ENCODE data around the gene FLT3LG. TPM values are rescaled to one million over a fixed set of nuclear protein-coding genes. Genes with fewer than 3 reads are reported as not detected.
A peak's percentile ranks its signal among the peaks of the same experiment; 100 is the strongest.

The FLT3LG gene
- total RNA-seq, 4 donors from 2014 or later = 3.1 to 21.0 (median 7.6) TPM

DNA sequence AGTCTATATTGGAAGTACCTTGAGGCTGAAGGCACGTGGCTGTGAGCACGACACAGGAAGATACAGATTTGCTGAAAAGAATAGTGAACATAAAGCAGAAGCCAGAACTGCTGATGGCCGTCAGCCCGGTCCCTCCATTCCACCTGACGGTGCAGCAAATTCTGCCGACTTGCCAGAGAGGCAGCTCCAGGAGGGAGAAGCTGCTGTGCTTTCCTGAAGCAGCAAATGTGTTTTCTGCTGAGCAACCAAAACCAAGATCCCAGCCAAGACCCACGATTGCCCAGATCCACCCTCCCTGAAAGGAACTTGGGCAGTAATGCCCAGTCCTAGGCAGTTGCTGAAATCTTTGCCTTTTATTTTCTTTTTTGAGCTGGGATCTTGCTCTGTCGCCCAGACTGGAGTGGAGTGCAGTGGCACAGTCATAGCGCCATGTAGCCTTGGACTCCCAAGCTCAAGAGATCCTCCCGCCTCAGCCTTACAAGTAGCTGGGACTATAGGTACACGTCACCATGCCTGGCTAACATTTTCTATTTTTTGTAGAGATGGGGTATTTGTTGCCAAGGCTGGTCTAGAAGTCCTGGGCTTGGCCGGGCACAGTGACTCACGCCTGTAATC lies 46.8 kb downstream of the FLT3LG start:
- ATAC-seq = peak; percentile 73
- WGBS, 2 donors (ENCODE audit: low coverage in 1 of 2) = 52 to 87% methylated on average over 4 to 11 of the region's 13 CpGs
- TF ChIP-seq POLR2AphosphoS5 (IDR thresholded peaks at IDR 0.05) (peak; percentile 14), CTCF (IDR thresholded peaks at IDR 0.05) (no peak), POLR2A (IDR thresholded peaks at IDR 0.05) (no peak), EP300 (IDR thresholded peaks at IDR 0.05) (no peak)
- Histone ChIP-seq H3K4me3 (no peak overlapping the region), H3K27me3 (no peaks in the 10 kb centered on the region), H3K27ac (peak overlapping the region in 3 of 4 donors; percentile 4 to 45 (median 24)), H3K9me3 (no peaks in the 10 kb centered on the region), H3K36me3 (peaks cover 0 to 65% of the 10 kb centered on the region in 2 donors), H3K4me1 (peaks cover 0 to 11% (median 0%) of the 10 kb centered on the region in 3 donors)

GRCh38 chr19:49524812-49525455 lies 50.9 kb downstream of the FLT3LG start:
- H3K27ac ChIP-seq = no peak overlapping the region
- no peak overlapping the region for H3K4me3 ChIP-seq
- H3K4me1 ChIP-seq = peaks cover 0 to 17% (median 4%) of the 10 kb centered on the region in 3 donors
- no peaks in the 10 kb centered on the region for H3K9me3 ChIP-seq
- TF ChIP-seq POLR2A (IDR thresholded peaks at IDR 0.05) (no peak), POLR2AphosphoS5 (IDR thresholded peaks at IDR 0.05) (no peak), CTCF (IDR thresholded peaks at IDR 0.05) (no peak), EP300 (IDR thresholded peaks at IDR 0.05) (no peak)
- ATAC-seq = no peak
- WGBS, 2 donors (ENCODE audit: low coverage in 1 of 2) = 60 to 78% methylated on average over 2 to 6 of the region's 22 CpGs
- H3K36me3 ChIP-seq = peaks cover 0 to 44% of the 10 kb centered on the region in 2 donors
- H3K27me3 ChIP-seq = no peaks in the 10 kb centered on the region

- Histone ChIP-seq H3K4me1 (peaks cover 0 to 22% (median 6%) of the 10 kb centered on the region in 3 donors), H3K36me3 (peaks cover 0 to 27% of the 10 kb centered on the region in 2 donors), H3K9me3 (no peaks in the 10 kb centered on the region), H3K27me3 (no peaks in the 10 kb centered on the region), H3K4me3 (peak overlapping the region; percentile 18 to 48), H3K27ac (peak overlapping the region in 3 of 4 donors; percentile 63 to 72 (median 68))
- ATAC-seq = peak; percentile 3
- 43 to 66% methylated on average over 8 to 12 of the region's 25 CpGs for WGBS, 2 donors (ENCODE audit: low coverage in 1 of 2)
- TF ChIP-seq POLR2A (IDR thresholded peaks at IDR 0.05) (no peak), POLR2AphosphoS5 (IDR thresholded peaks at IDR 0.05) (no peak), CTCF (IDR thresholded peaks at IDR 0.05) (no peak), EP300 (IDR thresholded peaks at IDR 0.05) (no peak)
Observed at GRCh38 chr19:49528211-49528771, 54.3 kb downstream of the FLT3LG start.

DNA sequence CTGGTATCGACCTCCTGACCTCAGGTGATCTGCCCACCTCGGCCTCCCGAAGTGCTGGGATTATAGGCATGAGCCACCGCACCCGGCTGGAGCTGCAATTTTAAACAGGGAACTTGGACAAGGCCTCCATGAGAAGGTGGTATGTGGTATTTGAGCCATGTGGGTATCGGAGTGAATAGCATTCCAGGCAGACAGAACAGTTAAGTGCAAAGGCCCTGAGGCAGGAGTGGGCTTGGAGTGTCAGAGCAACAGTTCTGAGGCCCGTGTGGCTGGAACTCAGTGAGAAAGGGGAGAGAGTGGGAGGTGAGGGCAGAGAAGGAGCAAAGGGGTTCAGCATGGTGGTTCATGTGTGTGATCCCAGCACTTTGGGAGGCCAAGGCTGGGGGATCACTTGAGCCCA lies 56.7 kb downstream of the FLT3LG start:
- Histone ChIP-seq H3K4me1 (peaks cover 0 to 39% (median 17%) of the 10 kb centered on the region in 3 donors), H3K27me3 (no peaks in the 10 kb centered on the region), H3K4me3 (no peak overlapping the region), H3K36me3 (peaks cover 0 to 11% of the 10 kb centered on the region in 2 donors), H3K9me3 (no peaks in the 10 kb centered on the region), H3K27ac (no peak overlapping the region)
- no peak for TF ChIP-seq POLR2A (IDR thresholded peaks at IDR 0.05)
- TF ChIP-seq POLR2AphosphoS5 (IDR thresholded peaks at IDR 0.05) = no peak
- no peak for TF ChIP-seq EP300 (IDR thresholded peaks at IDR 0.05)
- TF ChIP-seq CTCF (IDR thresholded peaks at IDR 0.05) = no peak
- 75 to 100% methylated on average over 2 of the region's 7 CpGs for WGBS, 2 donors (ENCODE audit: low coverage in 1 of 2)
- no peak for ATAC-seq

Measured in gastroesophageal sphincter (tissue), 4 donors.